HG02885 (cell line): ENCODE data around the gene PMVK.

ENCODE experiments used
- ATAC-seq: cut with Tn5 transposase; IDR thresholded peaks from one replicate; pipeline ENCODE4 v1.9.1; 2021; ENCODE audit warnings: mild to moderate bottlenecking; ENCODE audit not compliant: unreplicated experiment, poor library complexity

The PMVK gene

GRCh38 chr1:154883919-154884868 is 52.3 kb downstream of the PMVK start:
- ATAC-seq, result no peak

DNA sequence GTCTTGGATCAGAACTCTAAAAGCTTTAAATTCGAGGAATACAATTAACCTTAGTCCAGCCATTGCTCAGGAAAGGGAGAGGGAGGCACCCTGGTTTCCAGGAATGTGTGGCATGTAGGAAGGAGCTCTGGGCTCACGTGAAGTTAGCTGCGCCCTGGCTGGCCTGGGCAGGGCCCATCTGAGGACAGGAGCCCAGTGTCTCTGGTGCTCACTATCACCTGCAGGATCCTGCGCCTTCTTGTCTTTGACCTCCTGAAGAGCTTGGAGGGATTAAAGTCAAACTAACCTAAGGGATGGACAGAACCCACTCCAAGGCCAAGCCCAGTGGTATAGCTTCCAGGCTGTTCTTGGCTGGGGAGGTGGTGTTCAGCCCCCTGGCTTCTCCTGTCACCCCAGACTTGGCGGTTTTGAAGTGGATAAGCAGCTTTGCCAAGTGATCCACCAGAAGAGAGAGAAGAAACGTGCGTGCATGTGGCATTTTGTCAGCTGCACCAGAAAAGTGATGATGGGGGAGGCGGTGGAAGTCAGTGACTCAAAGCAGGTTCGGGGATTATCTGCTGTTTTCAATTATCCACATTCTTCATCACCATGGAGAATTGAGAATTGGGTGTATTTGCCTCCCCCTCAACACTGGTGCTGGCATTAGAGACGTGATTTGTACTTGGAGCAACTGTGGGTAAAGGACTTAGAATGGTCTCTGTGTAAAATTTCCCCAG is 54.5 kb downstream of the PMVK start:
- ATAC-seq, result no peak

DNA sequence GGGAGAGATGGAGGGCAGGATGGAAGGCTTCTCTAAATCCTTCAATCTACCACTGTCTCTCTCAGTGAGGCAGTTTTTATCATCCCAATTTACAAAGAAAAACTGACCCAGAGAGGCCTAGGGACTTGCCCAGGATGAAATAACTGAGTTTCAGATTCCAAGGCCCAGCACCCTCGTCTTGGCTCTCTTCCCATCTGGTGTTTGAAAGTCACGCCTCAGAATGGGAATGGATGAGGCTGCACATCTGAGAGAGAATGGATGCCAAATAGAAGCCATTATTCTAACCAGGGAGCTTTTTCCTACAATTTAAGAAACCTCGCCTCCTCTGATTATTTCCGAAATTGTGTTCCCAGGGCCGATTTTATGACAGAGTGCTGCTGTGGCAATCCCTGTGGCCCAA is 55.8 kb downstream of the PMVK start:
- ATAC-seq, result no peak

DNA sequence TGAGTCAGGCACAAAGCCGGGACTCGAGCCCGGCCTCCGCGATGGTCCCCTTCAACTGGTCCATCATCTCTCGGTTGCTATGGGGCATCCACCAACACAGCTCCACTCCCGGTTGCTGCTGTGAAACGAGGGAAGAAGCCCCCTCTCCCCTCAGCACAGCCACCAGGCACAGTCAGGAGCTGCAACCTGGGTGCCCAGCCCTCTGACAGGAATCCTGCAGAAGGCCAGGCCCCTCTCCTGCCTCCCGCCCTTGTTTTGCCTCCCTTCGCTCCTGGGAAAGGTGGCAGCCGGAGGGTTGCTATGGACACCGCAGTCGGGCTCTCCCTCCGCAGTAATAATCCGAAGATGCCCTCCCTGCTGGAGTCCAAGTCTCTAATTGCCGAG is 57.5 kb downstream of the PMVK start:
- ATAC-seq, result no peak

DNA sequence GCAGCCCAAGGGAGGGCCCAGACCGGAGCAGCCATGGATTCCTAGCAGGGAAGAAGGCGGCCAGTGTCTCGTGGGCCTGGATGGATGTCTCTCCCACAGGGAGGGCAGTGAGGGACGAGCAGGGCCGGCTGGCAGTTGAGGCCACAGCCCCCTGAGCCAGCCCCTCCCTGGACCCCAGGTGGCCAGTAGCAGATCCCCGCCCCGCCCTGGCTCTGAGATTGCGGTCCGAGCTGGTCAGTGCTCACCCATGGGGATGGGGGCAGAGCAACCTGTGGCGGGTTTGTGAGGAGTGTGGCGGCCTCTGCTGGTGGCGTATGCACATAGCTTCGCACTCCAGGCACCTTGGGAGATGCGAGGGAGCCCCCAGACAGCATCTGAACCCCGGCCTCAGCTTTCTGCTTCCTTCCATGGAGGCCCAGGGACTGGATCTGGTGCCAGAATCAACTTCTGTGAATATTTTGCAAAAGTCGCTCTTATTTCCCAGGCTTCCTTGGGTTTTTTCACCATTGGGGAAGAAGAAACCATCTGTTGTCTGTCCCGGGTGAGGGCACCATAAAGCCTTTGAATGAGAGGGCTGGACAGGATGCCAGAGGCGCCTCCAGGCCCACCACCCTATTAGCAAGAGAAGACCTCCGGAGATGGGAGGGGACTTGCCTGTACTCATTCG is 58.0 kb downstream of the PMVK start:
- peak; percentile 58 for ATAC-seq

- no peak for ATAC-seq
Measured at GRCh38 chr1:154877370-154877974, 59.0 kb downstream of the PMVK start.

DNA sequence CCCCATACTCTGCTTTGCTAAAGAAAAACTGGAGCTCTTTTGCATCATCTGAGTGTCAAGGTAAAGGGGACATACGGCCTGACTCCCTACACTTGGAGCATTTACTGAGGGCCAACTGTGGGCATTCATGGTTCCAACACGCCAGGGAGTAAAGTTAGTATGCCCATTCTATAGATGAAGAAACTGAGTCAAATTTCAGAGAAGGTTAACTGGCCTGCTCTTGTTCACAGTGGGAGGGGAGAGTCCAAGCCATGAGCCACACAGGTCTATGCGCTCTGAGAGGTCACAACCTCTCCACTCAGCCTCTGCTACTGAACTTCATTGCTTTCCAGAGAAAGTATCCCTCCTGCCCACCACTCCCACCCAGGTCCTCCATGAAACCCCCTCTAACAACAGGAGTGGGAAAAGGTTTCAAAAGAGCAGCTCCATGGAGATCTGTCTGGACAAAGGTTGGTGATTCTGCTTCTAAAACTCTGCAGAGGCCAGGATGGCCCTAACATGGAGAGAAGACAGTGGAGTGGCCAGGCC is 59.6 kb downstream of the PMVK start:
- no peak for ATAC-seq
